ENCODE results near the gene IARS2.

IARS2 gene

DNA sequence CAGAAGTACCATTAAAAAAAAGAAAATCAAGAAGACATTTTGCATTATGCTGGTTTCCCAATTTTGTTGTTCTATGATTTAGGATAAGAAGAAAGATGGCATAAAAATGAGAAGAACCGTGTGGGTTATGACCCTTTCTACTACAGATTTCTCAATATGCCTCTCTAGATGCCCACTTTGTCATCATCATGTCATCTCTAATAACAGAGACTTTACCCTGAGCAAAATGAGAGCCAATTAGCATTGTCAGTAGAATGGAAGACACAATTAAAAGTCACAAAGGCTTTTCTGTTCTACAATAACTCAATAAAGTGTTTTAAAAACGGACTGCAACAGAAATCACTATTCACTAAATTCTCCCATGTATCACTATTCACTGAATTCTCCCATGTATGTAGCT lies 92.8 kb downstream of the IARS2 start:
- no peaks in the 10 kb centered on the region for H3K27me3 ChIP-seq (ENCODE audit: control insufficient read depth in 2 of 2, insufficient read depth in 2 of 2, low read length in 2 of 2)
- H3K36me3 ChIP-seq (ENCODE audit: control insufficient read depth in 2 of 2, insufficient read depth in 2 of 2, low read length in 2 of 2) = peaks cover 38 to 45% of the 10 kb centered on the region in 2 donors
- no peaks in the 10 kb centered on the region for H3K4me1 ChIP-seq (ENCODE audit: control insufficient read depth in 2 of 2, insufficient read depth in 2 of 2, low read length in 2 of 2)

DNA sequence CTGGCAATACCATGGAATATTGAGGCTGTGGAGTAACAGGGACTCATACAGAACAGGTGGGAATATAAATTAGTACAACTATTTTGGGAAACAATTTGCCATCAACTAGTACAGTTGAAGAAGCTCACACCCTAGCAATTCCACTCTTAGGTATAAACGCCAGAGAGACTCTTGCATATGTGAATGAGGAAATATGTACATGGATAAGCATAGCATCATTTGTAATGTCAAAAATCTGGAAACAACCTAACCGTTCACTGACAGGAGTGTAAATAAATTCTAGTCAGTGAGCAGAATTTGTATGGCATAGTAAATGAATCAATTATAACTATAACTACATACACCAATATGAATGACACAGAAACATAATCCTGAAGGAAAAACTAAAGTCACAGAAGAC lies 94.6 kb downstream of the IARS2 start:
- H3K36me3 ChIP-seq (ENCODE audit: control insufficient read depth in 2 of 2, insufficient read depth in 2 of 2, low read length in 2 of 2) = peaks cover 44 to 51% of the 10 kb centered on the region in 2 donors
- no peak overlapping the region for H3K4me3 ChIP-seq (ENCODE audit: low read length in 2 of 2)
- H3K27ac ChIP-seq (ENCODE audit: low read depth in 2 of 2, low read length in 2 of 2) = no peak overlapping the region
- H3K9me3 ChIP-seq (ENCODE audit: control insufficient read depth in 2 of 2, low read length in 2 of 2) = no peaks in the 10 kb centered on the region
- H3K27me3 ChIP-seq (ENCODE audit: control insufficient read depth in 2 of 2, insufficient read depth in 2 of 2, low read length in 2 of 2) = no peaks in the 10 kb centered on the region
- H3K4me1 ChIP-seq (ENCODE audit: control insufficient read depth in 2 of 2, insufficient read depth in 2 of 2, low read length in 2 of 2) = no peaks in the 10 kb centered on the region
- no peak overlapping the region for H3K9ac ChIP-seq (ENCODE audit: low read depth in 1 of 2, low read length in 2 of 2)

More for the DNA sequence above, 92.8 kb downstream of the IARS2 start:
- Histone ChIP-seq H3K4me3 (ENCODE audit: low read length in 2 of 2) (no peak overlapping the region), H3K9ac (ENCODE audit: low read depth in 1 of 2, low read length in 2 of 2) (no peak overlapping the region), H3K9me3 (ENCODE audit: control insufficient read depth in 2 of 2, low read length in 2 of 2) (no peaks in the 10 kb centered on the region), H3K27ac (ENCODE audit: low read depth in 2 of 2, low read length in 2 of 2) (no peak overlapping the region)

DNA sequence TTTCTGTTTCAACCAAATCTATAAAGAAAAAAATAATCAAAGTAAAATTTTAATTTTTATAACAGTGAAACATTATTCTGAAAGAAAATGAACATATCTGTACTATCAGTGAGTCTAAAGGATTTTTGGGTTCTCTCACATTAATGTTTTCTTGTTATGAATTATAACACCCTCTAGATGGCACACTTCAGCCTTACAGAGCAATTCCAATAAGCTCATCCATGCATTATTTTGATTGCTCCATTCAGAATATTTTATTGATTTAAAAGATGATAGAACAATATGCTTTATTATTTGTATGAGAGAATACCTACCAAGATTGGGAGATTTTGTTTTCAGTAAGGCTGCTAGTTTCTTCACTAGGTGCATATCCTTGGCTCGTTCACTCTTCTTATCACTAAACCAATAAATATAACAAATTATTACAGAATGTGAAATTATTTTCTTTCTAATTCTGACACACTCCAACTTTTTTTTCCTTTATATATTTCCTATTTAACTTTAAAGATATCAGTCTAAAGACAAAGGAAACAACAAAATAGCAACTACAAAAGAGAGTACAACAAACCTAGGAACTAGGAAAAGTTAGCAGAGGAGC lies 95.9 kb downstream of the IARS2 start:
- Histone ChIP-seq H3K36me3 (ENCODE audit: control insufficient read depth in 2 of 2, insufficient read depth in 2 of 2, low read length in 2 of 2) (peaks cover 48 to 63% of the 10 kb centered on the region in 2 donors), H3K27ac (ENCODE audit: low read depth in 2 of 2, low read length in 2 of 2) (no peak overlapping the region)

DNA sequence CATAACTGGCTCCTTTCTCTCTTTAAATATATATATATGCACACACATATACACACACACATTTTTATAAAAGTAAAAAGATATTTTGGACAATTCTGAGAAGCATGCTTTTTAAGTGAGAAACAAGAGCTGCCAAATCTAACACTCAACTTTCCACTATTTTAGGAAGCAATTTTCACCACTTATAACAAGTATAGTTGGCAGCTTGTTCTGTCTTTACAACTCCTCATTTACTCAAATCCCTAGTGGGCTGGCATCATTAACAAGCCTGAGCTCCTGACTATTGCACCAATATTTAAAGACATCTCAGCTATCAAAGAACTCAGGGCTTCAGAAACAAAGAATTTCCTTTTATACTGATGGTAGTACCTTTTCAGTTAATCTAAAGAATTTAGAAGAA lies 101.8 kb downstream of the IARS2 start:
- Histone ChIP-seq H3K9ac (ENCODE audit: low read depth in 1 of 2, low read length in 2 of 2) (no peak overlapping the region), H3K9me3 (ENCODE audit: control insufficient read depth in 2 of 2, low read length in 2 of 2) (no peaks in the 10 kb centered on the region), H3K4me3 (ENCODE audit: low read length in 2 of 2) (no peak overlapping the region), H3K36me3 (ENCODE audit: control insufficient read depth in 2 of 2, insufficient read depth in 2 of 2, low read length in 2 of 2) (peaks cover 42 to 50% of the 10 kb centered on the region in 2 donors), H3K4me1 (ENCODE audit: control insufficient read depth in 2 of 2, insufficient read depth in 2 of 2, low read length in 2 of 2) (no peaks in the 10 kb centered on the region), H3K27ac (ENCODE audit: low read depth in 2 of 2, low read length in 2 of 2) (no peak overlapping the region), H3K27me3 (ENCODE audit: control insufficient read depth in 2 of 2, insufficient read depth in 2 of 2, low read length in 2 of 2) (no peaks in the 10 kb centered on the region)

More for the DNA sequence above, 95.9 kb downstream of the IARS2 start:
- Histone ChIP-seq H3K9ac (ENCODE audit: low read depth in 1 of 2, low read length in 2 of 2) (no peak overlapping the region), H3K27me3 (ENCODE audit: control insufficient read depth in 2 of 2, insufficient read depth in 2 of 2, low read length in 2 of 2) (no peaks in the 10 kb centered on the region), H3K4me1 (ENCODE audit: control insufficient read depth in 2 of 2, insufficient read depth in 2 of 2, low read length in 2 of 2) (no peaks in the 10 kb centered on the region), H3K9me3 (ENCODE audit: control insufficient read depth in 2 of 2, low read length in 2 of 2) (no peaks in the 10 kb centered on the region), H3K4me3 (ENCODE audit: low read length in 2 of 2) (no peak overlapping the region)
